HFF-Myc (cell line): ENCODE results near the gene DYDC2.

Experiments
- DNase-seq: peaks from one replicate; pipeline ENCODE4 v3.0.0-alpha.2; 2011; ENCODE audit warnings: low read depth; ENCODE audit errors: extremely low read depth
- H3K4me3 ChIP-seq: replicated peaks from 2 replicates; pipeline ENCODE4 v1.5.1; 2011; ENCODE audit warnings: low read depth, mild to moderate bottlenecking, control low read depth, low read length
- CTCF ChIP-seq: IDR thresholded peaks from 2 replicates; pipeline ENCODE4 v1.5.1; 2012; ENCODE audit warnings: mild to moderate bottlenecking, low read depth, low read length, control low read depth; ENCODE audit errors: missing control alignments

DYDC2 gene

GRCh38 chr10:80410578-80411145 is 54.1 kb downstream of the DYDC2 start:
- no peak for TF ChIP-seq CTCF
- DNase-seq: no peak
- H3K4me3 ChIP-seq: no peak overlapping the region

- TF ChIP-seq CTCF: no peak
- H3K4me3 ChIP-seq: no peak overlapping the region
- no peak for DNase-seq
These were observed 54.7 kb downstream of the DYDC2 start for GRCh38 chr10:80411267-80411668.

- no peak for TF ChIP-seq CTCF
- DNase-seq: no peak
- H3K4me3 ChIP-seq: no peak overlapping the region
These were observed 55.2 kb downstream of the DYDC2 start for GRCh38 chr10:80411681-80412220.

- no peak overlapping the region for H3K4me3 ChIP-seq
- TF ChIP-seq CTCF: no peak
- DNase-seq: no peak
These were observed 55.9 kb downstream of the DYDC2 start for GRCh38 chr10:80412486-80412885.

GRCh38 chr10:80413271-80413996 is 56.9 kb downstream of the DYDC2 start:
- peak; percentile 55 for DNase-seq
- no peak for TF ChIP-seq CTCF
- H3K4me3 ChIP-seq: no peak overlapping the region

- TF ChIP-seq CTCF: no peak
- DNase-seq: peak; percentile 66
- H3K4me3 ChIP-seq: no peak overlapping the region
These were observed 57.7 kb downstream of the DYDC2 start for GRCh38 chr10:80414142-80414895.
